GM12891 (cell line): Measurements from ENCODE around the gene BAG5.

ENCODE experiments used
- DNase-seq: peaks from one replicate; pipeline ENCODE4 v3.0.0; 2011; ENCODE audit warnings: low spot score; ENCODE audit not compliant: insufficient read length
- FAIRE-seq: peaks from 2 replicates; lab custom pipeline; 2011; peaks lifted over from hg19 to GRCh38; lab: Jason Lieb, UNC
- PAX5 ChIP-seq: IDR thresholded peaks from 2 replicates; pipeline ENCODE4 v1.6.1; 2011; ENCODE audit warnings: low read length, moderate library complexity, mild to moderate bottlenecking; ENCODE audit not compliant: insufficient read depth, severe bottlenecking
- POLR2A ChIP-seq: IDR thresholded peaks from 2 replicates; pipeline ENCODE4 v1.6.1; 2011; ENCODE audit warnings: low read depth, low read length, control low read depth
- POLR2AphosphoS5 ChIP-seq: IDR thresholded peaks from 2 replicates; pipeline ENCODE4 v1.6.1; 2011; ENCODE audit warnings: low read depth, low read length, control low read depth
- POU2F2 ChIP-seq: IDR thresholded peaks from 2 replicates; pipeline ENCODE4 v1.6.1; 2011; ENCODE audit warnings: low read depth, mild to moderate bottlenecking, control low read depth, low read length, moderate library complexity
- SPI1 ChIP-seq: IDR thresholded peaks from 2 replicates; pipeline ENCODE4 v1.6.1; 2011; ENCODE audit warnings: low read depth, low read length, control low read depth
- TAF1 ChIP-seq: IDR thresholded peaks from 2 replicates; pipeline ENCODE4 v1.6.1; 2011; ENCODE audit warnings: low read depth, low read length, control low read depth

Gene BAG5

GRCh38 chr14:103581954-103582703, 19.7 kb upstream of the BAG5 start:
- TF ChIP-seq TAF1 = no peak
- no peak for TF ChIP-seq PAX5
- no peak for TF ChIP-seq SPI1
- TF ChIP-seq POU2F2 = no peak
- TF ChIP-seq POLR2A = no peak
- TF ChIP-seq POLR2AphosphoS5 = no peak
- DNase-seq (no peak), FAIRE-seq (no peak)

GRCh38 chr14:103581206-103581605, 18.7 kb upstream of the BAG5 start:
- FAIRE-seq (no peak), DNase-seq (no peak)
- TF ChIP-seq TAF1 = no peak
- TF ChIP-seq POU2F2 = no peak
- TF ChIP-seq POLR2AphosphoS5 = no peak

- TF ChIP-seq POU2F2 = no peak
- FAIRE-seq = no peak
- no peak for DNase-seq
Measured at GRCh38 chr14:103578401-103579075, 16.1 kb upstream of the BAG5 start.

GRCh38 chr14:103576371-103577024, 14.0 kb upstream of the BAG5 start:
- DNase-seq (no peak), FAIRE-seq (no peak)
- TF ChIP-seq SPI1 = no peak
- no peak for TF ChIP-seq POLR2AphosphoS5
- TF ChIP-seq TAF1 = no peak
- TF ChIP-seq POU2F2 = no peak
- no peak for TF ChIP-seq PAX5
- no peak for TF ChIP-seq POLR2A

- DNase-seq = no peak
- FAIRE-seq = peak; percentile 66
- TF ChIP-seq POLR2A (no peak), SPI1 (no peak), POU2F2 (no peak), POLR2AphosphoS5 (no peak), TAF1 (no peak), PAX5 (no peak)
Measured at GRCh38 chr14:103574707-103575285, 12.3 kb upstream of the BAG5 start.

GRCh38 chr14:103574104-103574503, 11.6 kb upstream of the BAG5 start:
- FAIRE-seq = no peak
- TF ChIP-seq PAX5 (no peak), TAF1 (no peak), POLR2AphosphoS5 (no peak), POLR2A (no peak)
- DNase-seq = no peak

- DNase-seq (no peak), FAIRE-seq (no peak)
- TF ChIP-seq POLR2A = no peak
- TF ChIP-seq POU2F2 = no peak
- TF ChIP-seq POLR2AphosphoS5 = no peak
- TF ChIP-seq TAF1 = no peak
- TF ChIP-seq SPI1 = no peak
- TF ChIP-seq PAX5 = no peak
Measured at GRCh38 chr14:103569408-103569807, 7.0 kb upstream of the BAG5 start.

- FAIRE-seq (no peak), DNase-seq (no peak)
- TF ChIP-seq POU2F2 = no peak
- TF ChIP-seq SPI1 = no peak
- no peak for TF ChIP-seq TAF1
- no peak for TF ChIP-seq POLR2A
- no peak for TF ChIP-seq PAX5
- no peak for TF ChIP-seq POLR2AphosphoS5
Measured at GRCh38 chr14:103568952-103569351, 6.5 kb upstream of the BAG5 start.

GRCh38 chr14:103563844-103564505, 1.5 kb upstream of the BAG5 start:
- TF ChIP-seq PAX5 (no peak), POLR2A (no peak), SPI1 (no peak), TAF1 (no peak), POLR2AphosphoS5 (no peak), POU2F2 (no peak)
- FAIRE-seq (no peak), DNase-seq (no peak)

GRCh38 chr14:103563226-103563620, 766 bp upstream of the BAG5 start:
- TF ChIP-seq POLR2A = no peak
- no peak for TF ChIP-seq POU2F2
- no peak for TF ChIP-seq SPI1
- TF ChIP-seq TAF1 = no peak
- TF ChIP-seq POLR2AphosphoS5 = no peak
- no peak for TF ChIP-seq PAX5
- DNase-seq = no peak
- no peak for FAIRE-seq
